ENCODE results near the gene PASK.

- TF ChIP-seq EZH2 (IDR thresholded peaks at IDR 0.05) (no peak), POLR2AphosphoS5 (IDR thresholded peaks at IDR 0.05; ENCODE audit: borderline replicate concordance, low read depth, low read length) (no peak)
Observed at GRCh38 chr2:241147336-241147735, 1.9 kb downstream of the PASK start.
